ENCODE data around the gene MBD5.

- TF ChIP-seq POLR2A (IDR thresholded peaks at IDR 0.05) (no peak), CTCF (IDR thresholded peaks at IDR 0.05) (no peak)
Observed at GRCh38 chr2:148177559-148177958, 156.7 kb downstream of the MBD5 start.

Measured in thyroid gland (tissue), 4 donors.